IPS DF 19.7 (cell line): Measurements from ENCODE around the gene NCOA1.

Source experiments
- DNase-seq: peaks from one replicate; pipeline ENCODE4 v3.0.0-alpha.2; 2013; ENCODE audit warnings: low read depth, low spot score

The NCOA1 gene

DNA sequence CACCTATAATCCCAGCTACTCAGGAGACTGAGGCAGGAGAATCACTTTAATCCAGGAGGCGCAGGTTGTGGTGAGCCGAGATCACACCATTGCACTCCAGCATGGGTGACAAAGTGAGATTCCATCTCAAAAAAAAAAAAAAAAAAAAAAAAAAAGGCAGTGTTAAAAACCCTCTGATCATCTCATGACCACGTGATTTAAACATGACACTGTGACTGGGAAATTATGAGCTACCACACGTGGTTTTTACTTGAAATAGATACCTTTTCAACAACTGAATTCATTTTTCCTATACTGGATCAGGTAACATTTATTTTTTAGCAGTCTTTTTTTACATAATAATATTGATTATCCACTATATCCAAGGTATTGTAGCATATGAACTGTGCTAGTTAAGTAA, 199.5 kb downstream of the NCOA1 start:
- DNase-seq = no peak

DNA sequence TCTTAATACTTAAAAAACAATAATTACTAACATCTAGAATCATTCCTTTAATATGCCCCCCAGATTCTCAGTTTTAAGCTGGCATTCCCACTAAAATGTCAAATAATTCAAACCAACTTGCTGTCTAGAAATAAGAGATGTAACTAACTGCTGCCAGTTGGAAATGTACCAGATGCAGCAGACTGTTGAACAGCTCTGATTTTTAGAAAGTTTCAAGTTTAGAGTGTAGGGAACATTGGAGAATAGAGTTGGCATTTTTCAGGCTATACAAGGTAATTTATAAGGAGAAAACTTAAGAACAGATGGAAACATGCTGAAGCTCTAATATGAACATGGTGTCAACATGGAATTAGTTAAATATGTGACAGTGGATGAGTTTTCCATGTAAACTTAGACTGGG, 200.8 kb downstream of the NCOA1 start:
- no peak for DNase-seq

DNA sequence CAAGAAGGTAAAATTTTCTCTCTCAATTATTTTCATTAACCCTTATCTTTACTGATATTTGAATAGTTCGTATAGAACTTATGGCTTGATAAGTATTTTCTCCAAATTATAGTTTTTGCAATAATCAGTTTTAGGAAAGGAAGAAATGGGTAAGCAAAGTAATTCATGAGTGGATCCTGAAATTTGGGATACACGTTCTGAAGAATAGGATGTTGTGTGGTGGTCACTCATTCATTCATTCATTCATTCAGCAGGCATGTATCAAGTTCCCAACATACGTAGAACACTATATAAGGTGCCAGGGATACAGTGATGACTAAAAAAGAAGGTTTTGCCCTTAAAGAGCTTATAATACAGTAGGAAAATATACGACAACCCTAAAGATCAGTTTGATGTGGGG, 206.7 kb downstream of the NCOA1 start:
- DNase-seq = no peak

DNA sequence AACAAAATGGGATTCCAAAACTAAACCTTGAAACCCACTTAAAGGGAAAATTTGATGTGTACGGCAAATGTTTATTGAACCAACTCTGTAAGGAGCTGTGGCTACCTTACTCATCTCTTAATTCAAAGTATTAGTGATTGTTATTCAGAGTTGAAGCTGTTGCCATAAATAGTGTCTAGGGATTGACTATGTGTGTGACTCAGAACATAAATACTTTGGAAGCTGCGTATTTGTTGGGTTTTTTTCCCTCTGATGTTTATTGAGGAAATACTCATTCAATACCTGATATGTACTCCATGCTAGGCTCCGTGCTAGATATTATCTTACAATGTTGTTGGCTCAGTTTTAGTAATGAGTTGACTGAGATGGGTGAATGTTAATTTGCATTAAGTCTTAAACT, 211.7 kb downstream of the NCOA1 start:
- DNase-seq = no peak

DNA sequence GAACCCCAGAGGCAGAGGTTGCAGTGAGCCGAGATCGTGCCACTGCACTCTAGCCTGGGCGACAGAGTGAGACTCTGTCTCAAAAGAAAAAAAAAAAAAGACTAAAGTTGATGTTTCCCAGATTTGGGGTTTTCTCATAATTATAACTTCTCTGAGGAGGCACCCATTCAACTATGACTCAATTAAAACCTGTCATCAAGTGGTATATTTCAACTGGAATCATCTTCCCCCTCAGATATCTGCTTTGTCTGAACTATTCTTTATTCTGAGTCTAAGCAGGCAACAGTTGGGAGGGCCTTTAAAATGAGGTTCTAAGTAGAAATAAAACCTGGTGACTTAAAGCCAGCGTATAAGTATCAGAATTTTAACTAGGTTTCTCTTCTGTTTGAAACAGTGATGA, 213.6 kb downstream of the NCOA1 start:
- DNase-seq = no peak

DNA sequence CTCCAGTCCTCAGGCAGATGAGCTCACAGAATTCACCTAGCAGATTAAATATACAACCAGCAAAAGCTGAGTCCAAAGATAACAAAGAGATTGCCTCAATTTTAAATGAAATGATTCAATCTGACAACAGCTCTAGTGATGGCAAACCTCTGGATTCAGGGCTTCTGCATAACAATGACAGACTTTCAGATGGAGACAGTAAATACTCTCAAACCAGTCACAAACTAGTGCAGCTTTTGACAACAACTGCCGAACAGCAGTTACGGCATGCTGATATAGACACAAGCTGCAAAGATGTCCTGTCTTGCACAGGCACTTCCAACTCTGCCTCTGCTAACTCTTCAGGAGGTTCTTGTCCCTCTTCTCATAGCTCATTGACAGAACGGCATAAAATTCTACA, 216.1 kb downstream of the NCOA1 start:
- no peak for DNase-seq

DNA sequence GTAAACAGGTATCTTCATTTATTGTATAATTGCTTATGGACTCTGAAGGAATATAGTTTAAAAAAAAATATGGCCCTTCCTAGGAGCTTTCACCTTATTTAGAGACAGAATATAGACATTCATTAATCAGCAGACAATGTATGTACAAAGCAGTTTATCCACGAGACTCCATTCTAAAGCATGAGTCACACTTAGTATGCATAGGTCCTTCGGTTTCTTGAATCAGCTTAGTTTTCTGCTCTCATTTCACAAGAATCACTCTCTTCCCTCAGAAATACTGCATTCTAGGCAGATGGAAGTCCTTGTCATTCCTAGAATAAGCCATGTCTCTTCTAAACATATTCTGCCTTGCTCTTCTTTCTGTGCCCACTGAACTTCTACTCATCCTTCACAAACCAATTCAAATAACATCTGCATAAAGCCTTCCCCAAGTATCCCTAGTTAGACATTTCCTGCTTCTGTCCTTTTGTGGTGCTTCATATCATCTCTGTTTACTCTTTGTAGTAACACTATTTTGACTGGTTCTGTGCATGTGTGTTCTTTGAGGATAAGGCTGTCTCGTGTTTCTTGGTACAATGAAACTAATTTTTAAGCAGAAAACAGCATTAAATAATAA, 217.6 kb downstream of the NCOA1 start:
- DNase-seq = no peak

DNA sequence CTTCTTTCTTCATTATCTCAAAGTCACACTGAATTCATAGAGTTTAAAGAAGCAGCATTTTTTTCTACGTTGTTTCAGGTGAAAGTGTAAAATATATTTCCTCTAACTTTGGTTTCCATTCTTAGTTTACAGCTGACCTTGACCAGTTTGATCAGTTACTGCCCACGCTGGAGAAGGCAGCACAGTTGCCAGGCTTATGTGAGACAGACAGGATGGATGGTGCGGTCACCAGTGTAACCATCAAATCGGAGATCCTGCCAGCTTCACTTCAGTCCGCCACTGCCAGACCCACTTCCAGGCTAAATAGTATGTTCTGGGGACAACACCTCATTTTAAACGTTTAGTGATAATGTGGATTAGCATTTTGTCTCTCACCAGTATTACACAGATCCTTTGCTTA, 219.8 kb downstream of the NCOA1 start:
- DNase-seq = no peak

DNA sequence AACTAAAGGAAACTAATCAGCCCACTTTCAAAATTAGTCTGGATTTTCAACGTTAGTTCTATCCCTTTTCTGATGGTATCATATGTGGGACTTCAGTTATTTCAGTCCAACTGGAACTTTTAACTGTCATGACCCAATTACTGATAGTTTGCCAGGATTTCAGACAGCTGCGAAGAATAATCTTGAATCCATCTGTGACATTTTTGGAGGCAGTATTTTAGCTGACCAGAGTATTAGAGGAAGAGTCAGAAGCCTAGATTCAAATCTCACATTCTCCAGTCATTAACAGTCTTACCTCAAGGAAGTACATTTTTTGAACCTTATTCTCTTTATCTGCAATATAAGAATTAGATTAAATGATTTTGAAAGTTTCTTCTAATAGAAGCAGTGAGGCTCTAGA, 220.8 kb downstream of the NCOA1 start:
- DNase-seq = no peak

DNA sequence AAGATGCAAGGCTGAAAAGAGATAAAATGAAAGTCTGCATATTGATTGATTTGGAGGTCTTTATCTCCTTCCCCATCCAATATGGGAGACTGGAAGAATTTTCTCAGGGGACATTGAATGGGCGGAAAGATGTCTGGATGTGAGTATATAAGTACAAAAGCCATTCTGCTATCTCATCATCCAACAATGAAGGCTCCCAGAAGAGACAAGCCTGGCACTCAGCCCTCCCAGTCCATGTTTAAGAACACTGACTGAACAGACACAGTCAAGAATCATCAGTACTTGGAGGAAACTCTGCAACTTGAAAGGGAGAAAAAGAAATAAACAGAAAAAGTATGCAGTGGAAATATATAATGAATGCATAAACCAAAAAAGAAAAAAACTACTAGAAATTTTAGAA, 221.2 kb downstream of the NCOA1 start:
- DNase-seq = no peak

DNA sequence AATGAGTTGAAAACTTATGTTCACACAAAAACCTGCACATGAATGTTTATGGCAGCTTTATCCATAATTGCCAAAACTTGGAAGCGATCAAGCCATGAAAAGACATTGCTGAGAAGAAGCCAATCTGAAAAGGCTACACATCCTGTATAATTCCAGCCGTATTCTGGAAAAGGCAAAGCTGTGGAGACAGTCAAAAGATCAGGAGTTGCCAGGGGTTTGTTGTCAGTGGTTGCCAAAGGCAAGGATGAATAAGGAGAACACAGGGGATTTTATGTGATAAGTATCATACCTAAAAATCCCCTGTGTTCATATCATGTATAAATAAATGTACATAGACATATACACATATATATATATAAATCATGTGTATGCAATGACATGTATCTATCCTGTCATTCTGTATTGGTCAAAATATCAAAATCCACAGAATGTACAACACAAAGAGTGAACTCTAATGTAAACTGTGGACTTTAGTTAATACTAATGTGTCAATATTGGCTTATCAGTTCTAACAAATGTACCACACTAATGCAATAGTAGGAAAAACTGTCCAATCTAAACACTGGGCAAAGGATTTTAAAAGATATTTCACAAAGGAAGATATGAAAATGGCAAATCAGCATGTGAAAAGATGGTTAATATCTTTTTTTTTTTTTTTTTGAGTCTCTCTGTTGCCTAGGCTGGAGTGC, 226.4 kb downstream of the NCOA1 start:
- no peak for DNase-seq

DNA sequence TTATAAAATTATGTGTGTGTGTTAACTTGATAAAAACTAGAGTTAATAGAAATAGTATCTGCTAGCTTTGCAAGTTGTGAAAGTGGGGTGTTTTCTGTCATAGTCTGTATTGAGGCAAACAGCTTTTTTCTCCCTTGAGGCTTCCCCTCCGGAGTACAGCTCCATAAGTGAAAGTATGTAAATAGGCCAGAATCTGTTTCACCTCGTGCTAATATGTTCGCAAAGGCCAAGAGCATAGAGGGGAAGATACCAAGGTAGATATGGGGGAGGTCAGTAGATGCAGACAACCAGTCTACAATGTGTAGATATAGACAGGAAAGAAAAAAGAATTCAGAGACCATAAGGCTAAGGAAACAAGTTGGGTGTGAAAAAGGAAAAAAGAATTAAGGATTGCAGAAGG, 229.3 kb downstream of the NCOA1 start:
- DNase-seq = no peak

DNA sequence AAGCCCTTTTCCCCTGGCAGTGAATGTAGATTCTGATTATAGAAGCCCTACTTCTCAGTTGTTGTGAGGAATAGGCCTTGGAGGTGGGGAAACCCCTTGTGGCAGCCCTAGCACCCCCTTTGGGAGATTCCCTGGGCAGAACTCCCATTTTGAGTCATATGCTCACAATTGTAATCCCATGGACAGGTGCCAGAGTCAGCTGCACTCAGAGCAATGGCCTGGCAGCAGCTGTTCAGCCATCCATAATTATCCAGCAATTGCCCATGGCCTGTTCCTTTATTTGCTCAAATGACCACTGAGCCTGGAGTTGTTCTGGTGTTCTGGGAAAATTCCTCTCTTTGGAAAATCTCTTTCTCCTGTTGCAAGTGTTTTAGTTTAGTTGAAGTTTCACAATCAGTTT, 230.4 kb downstream of the NCOA1 start:
- no peak for DNase-seq

DNA sequence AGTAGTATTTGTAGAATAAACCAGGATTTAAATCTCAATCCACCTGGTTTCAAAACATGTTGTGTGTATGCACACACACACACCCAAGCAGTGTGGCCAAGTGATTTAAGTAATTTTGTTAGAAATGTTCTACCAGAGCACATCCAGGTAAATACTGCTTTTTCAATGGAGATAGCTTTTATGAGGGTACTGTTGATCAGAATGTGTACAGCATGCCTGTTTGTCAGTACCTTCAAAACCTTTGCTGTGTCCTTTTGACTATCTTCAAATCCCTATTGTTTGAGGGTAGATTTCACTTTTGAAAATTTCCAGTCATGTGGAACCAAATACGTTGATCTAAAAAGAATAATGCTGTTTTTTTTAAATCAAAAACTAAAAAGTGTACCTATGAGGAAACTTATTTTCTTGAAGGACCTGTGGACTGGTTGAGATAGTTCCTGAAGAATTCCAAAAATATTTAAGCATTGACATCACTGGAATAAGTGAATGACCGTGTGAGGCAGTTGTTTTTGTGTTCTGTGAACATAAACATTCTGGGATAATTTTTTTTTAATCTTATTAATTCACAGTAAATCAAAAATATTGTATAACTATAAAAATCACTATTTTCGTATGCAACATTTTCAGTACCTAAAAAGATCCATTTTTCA, 231.2 kb downstream of the NCOA1 start:
- no peak for DNase-seq

DNA sequence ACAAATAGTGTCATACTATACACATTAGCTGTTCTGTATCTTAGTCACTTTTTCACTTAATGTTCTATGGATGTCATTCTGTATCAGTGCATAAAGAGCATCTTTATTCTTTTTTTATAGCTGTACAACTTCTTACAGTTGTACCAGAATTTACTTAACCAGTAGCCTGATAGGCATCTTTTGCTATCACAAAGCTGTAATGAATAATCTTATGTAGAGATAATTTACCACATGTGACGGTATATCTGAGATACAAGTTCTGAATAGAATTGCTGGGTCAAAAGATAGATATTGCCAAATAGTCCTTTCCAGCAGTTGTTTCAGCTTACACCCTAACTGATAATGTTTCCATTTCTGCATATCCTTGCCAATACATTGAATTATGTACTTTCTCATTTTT, 232.1 kb downstream of the NCOA1 start:
- DNase-seq = no peak

DNA sequence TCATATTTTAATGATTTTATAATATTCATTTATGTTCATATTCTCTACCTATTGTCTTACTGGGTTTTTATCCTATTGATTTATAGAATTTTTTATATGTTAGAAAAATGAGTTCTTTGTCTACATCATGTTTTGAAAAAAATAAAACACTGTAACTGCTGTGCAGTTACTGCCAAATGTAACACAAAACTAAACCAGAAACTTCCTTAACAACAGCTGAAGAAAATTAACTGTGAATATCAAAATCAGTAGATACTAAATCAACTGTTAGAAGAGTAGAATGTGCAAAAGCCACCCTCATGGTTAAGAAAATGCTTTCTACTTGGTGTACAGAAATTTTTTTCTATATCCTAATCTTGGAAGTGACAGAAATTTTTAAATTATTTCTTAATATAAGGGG, 232.6 kb downstream of the NCOA1 start:
- DNase-seq = no peak

DNA sequence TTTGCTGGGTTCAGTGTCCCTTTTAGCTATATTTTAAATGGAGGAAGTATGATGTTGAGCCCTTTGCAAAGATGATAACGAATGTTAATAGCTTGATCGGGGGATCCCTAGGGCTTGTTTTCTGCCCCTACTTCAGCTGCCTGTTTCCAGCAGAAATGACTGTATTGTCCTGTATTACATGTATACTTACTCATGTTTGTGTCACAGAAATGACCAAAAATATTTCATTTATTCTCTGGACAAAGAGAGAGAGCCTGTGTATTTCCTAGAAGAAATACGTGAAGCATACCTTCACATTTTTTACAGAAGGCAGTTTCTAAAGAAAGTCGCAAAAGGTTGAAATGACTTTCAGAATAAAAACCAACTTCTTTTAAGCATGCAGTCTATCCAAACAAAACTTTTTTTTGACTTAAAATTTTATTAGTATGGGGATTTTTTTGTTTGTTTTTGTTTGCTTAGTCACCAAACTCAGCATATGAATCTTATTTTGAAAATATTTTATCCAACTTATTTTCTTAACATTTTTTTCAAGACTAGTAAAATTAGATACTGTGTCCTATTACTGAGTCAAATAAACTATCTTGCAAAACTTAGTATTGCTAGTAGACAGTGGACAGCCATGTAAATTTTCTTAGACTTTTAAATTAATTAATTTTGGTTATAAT, 233.2 kb downstream of the NCOA1 start:
- DNase-seq = no peak

DNA sequence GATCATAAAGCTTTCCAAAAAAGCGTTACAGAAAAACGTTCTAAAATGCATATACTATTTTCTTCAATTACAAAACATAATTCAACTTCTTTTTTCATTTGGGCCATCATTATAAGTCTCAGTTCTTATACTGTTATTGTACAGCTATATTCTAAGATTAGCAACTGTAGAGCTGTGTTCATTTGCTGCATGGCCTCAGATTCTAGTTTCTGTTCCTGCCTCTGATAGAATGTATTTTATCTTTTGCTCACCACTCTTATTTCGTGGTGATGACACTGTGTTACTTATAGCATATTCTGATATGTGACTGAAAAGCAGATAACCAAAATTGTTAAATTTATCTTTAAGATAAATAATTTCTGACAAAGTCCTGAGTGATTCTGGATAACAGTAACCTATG, 234.9 kb downstream of the NCOA1 start:
- no peak for DNase-seq

DNA sequence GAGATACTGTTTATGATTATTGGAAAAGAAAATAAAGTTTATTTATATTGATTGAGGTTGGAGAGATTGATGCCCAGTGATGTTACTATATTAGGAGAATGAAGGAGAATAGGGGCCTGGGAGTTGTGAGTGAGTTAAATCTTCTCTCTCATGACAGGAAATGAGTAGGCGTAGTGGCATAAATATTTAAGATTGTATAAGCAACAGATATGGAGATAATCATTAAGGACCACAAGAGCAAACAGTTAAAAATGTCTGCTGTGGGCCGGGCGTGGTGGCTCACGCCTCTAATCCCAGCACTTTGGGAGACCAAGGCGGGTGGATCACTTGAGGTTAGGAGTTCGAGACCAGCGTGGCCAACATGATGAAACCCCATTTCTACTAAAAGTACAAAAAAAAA, 239.4 kb downstream of the NCOA1 start:
- no peak for DNase-seq

DNA sequence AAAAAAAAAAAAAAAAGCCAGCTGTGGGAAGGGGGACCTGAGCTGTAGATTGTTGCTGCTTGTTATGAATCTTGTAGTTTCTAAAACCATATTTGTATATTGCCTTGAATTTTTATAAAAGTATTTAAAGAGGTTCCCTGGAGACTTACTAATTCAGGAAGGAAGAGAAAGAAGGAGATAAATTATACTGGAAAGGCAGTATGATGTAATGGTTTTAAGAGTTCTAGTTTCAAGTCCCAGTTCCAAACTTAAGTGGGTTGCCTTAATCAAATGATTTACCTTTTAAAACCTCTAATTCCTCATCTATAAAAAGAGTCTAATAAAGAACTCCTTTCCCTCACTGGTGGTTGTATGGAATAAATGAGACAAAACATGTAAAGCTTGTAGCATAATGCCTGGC, 240.0 kb downstream of the NCOA1 start:
- DNase-seq = no peak

DNA sequence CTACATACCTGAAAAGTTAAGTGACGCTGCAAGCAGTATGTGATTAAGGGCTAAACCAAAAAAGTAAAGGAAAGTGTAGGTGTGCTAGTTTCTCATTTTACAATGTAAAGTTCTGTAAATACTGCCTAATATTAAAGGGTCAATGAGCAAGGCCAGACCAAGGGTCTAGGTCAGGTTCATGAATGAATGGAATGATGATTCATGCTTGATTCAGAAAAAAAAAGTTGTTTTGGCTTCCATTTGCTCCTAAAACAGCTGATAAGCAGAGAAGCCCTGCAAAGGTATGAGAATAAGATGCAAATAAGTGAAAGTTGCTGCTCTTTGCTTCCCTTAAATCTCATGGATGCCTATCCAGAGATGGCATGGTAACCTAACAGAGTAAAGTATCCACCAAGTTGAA, 240.9 kb downstream of the NCOA1 start:
- DNase-seq = no peak

DNA sequence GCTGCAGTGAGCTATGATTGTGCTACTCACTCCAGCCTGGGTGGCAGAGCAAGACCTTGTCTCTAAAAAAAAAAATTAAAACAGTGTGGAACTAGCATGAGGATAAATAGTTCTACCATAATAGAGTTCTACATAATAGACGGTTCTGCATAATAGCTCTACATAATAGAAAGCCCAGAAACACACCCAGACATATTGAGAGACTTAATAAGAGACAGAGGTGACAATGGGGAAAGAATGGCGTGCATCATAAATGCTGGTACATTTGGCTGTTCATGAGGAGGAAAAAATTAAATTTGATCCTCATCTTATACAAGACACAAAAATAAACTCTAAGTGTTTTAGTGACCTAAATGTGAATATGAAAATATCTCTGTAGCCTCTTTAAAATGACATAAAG, 243.7 kb downstream of the NCOA1 start:
- DNase-seq = no peak
